NCI-H2029 (cell line): ENCODE data around the gene FAM200C.
A peak's percentile ranks its signal among the peaks of the same experiment; 100 is the strongest.
"Not testable (repeated sequence)": the region's sequence is repeated elsewhere in the genome, so short reads cannot be mapped to it uniquely, and the experiment has no call there.

ENCODE experiments used
- DNase-seq: peaks from one replicate; lab custom pipeline; 2025; lab: John Stamatoyannopoulos, UW

Gene FAM200C

DNA sequence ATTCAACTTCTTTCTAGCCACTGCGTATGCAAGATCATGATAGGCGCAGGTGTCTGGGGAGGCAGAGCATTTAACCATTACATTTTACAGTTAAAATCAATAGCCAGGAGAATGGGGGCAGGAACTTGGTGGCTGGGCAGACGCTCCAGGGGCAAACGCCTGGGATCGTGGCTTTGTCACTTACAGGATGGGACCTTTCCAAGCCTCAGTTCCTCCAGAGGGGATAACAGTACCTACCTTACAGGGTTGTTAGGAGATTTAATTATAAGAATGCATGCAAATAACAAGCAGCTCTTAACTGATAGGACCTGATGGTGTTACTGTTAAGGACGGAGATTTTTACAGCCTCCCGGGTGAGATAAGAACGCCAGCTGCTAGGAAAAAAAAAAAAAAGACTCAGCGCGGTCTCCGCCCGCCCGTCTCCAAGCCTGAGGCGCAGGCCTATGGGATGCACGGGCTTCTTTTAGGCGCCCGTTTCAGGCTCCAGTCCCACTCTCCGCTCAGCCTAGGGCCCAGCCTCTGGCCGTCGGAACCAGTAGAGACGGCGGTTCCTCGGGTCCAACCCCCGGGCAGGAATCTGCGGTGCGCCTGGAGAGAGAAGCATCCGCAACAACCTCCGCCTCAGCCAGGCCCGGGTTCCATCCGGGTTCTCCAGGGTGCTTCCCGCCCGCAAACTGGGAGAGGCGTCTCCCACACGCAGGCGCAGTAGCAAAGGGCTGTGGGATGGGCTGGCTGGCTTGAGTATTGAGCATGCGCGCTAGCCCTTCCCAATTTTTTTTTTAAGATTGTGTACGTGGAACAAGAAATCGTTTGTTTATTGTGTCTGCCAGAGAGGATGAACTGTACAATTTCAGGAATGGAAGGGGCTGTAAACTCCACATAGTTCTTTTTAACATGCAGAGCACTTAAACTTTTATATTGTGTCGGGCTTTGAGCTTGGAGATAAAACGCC is at the start of gene FAM200C:
Gene FAM200C (minus strand): TSS at position 653 of the 952 bp plus-strand sequence. CDS start 4,564 bp downstream, outside the sequence.
- peak; percentile 76 for DNase-seq

DNA sequence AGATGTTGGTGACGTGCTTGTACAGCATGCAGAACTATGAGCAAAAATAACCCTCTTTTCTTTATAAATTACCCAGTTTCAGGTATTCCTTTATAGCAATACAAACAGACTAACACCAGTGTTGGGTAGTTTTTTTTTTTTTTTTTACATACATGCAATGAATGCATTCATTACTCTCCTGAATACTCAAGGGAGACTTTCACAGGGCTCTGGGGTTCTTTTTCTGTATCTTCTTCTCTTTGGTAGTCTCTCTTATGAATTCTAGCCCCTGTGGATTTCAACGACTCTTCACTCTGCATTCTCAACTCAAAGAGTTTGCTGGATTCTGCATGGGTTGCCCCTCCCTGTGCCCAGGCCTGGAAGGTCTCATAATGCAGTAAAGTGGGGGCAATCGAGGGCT is 49.6 kb upstream of the FAM200C start:
- DNase-seq: no peak

GRCh38 chr5:160448886-160449285 is 49.0 kb upstream of the FAM200C start:
- DNase-seq: no peak

GRCh38 chr5:160445751-160446150 is 45.9 kb upstream of the FAM200C start:
- DNase-seq: no peak

DNA sequence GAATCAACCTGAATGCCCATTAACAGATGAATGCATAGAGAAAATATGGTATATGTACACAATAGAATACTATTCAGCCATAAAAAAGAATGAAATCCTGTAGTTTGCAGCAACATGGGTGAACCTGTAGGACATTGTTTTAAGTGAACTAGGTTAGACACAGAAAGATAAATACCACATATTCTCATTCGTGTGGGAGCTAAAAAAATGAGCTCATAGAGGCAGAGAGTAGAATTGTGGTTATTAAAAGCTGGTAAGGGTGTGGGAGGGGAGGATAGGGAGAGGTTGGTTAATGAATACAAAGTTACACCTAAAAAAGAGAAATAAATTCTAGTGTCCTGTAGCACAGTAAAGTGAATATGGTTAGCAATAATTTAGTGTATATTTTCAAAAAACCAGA is 45.3 kb upstream of the FAM200C start:
- DNase-seq: no peak

DNA sequence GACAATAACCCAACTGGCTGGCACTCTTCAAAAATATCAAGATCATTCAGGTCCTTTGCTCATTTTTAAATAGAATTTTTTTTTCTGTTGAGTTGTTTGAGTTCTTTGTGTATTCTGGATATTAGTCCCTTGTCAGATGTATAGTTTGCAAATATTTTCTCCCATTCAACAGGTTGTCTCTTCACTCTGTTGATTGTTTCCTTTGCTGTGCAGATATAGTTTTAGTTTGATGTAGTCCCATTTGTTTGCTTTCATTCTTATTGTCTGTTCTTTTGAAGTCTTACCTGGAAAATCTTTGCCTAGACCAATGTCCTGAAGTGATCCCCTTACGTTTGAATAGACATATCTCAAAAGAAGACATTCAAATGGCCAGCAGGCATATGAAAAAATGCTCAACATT is 44.6 kb upstream of the FAM200C start:
- no peak for DNase-seq

GRCh38 chr5:160442824-160443431 is 43.1 kb upstream of the FAM200C start:
- no peak for DNase-seq

DNA sequence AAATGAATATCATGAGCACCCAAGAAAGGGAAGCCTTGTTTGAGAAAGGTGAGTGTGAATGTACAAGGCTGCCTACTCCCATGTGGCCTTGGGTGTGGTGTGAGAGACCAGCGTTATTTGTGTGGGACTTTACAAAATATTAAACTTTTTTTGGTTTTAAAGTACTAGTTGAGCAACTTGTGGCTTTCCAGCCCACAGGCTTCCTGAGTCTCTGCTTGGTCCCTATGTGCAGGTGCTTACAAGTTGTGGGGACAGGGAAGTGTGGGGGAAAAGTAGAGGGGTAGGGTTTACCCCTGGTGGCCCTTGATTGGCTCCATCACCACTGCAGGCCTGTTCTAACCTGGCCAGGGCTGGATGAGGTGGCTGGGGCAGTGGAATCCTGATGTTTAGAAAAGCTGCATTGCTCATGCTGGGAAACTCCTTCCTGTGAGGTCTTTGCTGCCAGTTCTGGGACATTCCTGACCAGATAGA is 41.5 kb upstream of the FAM200C start:
- DNase-seq: no peak

- peak; percentile 57 for DNase-seq
Measured at GRCh38 chr5:160439205-160439600, 39.3 kb upstream of the FAM200C start.

GRCh38 chr5:160438316-160439204 is 38.7 kb upstream of the FAM200C start:
- DNase-seq: peak; percentile 34

DNA sequence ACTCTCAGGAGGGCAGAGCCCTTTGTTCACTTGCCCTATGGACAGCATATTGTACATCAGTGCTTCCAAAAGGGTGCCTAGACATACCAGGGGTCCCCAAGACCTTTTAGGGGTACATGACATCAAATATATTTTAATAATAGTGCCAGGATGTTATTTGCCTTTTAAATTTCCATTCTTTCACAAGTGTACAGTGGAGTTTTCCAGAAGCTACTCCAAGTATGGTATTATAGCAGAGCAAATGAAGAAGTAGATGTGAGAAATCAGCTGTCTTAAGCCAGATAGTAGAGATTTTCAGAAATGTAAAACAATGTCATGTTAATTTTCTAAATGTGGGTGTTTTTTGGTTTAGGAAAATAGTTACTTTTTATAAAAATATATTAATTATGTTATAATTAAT is 37.4 kb upstream of the FAM200C start:
- DNase-seq: no peak

GRCh38 chr5:160436661-160437060 is 36.8 kb upstream of the FAM200C start:
- not testable (repeated sequence) for DNase-seq

DNA sequence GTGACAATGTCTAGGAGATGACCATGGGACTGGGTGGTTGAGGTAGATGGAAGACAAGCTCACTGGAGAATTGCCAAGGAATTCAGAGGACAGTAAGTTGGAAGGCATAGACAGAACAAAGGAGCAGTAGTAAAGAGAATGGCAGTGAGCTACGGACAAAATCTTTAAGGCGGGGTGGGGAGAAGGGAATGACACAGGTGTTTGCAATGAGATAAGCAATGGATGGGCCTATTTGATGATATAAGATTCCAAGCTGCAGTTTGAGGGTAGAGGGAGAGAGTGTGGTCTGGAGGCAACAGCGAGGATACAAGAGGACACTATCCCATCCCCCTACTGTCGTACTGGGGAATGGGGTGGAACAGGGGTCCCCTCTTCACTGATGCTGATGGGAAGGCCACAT is 36.2 kb upstream of the FAM200C start:
- DNase-seq: no peak

DNA sequence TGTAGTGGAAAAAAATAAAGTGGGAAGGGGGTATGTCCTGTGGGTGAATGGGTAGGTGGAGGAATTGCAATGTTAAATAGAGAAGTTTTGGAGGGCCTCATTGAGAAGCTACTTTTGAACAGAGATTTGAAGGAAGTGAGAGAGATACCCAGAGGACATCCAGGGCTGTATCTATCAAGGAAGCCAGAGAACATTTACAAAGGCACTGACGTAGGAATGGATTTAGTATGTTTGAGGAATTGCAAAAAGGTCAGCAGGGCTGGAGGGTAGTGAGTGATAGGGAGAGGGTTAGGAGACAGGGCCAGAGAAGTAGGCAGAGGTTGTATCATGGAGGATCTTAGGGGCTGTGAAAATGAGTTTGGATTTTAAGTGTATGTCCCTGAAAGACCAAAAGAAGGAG is 35.7 kb upstream of the FAM200C start:
- no peak for DNase-seq

DNA sequence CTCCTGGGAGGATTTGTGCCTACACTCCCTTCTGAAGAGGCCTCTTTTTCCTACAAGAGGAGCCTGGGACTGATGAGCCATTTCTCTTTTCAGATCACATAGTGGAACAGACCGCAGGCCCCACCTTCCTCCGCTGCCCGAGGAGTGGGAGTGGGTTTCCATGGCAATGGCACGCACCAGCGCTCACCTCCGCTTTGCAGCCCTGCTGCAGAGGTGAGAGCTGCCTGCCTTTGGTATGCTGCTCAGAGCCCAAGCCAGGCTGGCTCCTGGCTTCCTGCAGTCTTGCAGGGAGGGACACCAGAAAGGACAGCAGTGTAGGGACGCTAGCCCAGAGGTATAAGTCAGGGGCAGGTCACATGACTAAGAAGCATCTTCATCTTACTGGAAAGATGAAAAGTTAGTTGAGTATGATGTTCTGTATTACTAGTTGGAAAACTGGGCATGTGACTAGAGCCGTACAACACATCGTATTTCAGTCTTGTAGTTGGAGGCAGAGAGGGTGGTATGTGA is 34.2 kb upstream of the FAM200C start:
- DNase-seq: peak; percentile 44

- DNase-seq: no peak
Measured at GRCh38 chr5:160432787-160433186, 32.9 kb upstream of the FAM200C start.

- no peak for DNase-seq
Measured at GRCh38 chr5:160432196-160432595, 32.3 kb upstream of the FAM200C start.

DNA sequence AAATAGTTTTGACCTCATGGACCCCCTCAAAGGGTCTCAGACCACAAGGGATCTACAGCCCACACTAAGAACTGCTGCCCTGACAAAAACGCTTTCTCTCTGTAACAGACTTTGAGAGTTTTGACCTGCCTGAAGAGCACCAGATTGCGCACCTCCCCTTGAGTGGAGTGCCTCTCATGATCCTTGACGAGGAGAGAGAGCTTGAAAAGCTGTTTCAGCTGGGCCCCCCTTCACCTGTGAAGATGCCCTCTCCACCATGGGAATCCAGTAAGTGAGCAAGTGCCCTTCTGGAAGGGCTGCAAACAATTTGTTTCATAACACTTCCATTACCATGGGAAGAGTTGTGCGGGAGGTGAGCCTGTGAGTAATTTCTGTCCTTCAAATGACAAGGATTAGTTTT is 27.8 kb upstream of the FAM200C start:
- DNase-seq: no peak

DNA sequence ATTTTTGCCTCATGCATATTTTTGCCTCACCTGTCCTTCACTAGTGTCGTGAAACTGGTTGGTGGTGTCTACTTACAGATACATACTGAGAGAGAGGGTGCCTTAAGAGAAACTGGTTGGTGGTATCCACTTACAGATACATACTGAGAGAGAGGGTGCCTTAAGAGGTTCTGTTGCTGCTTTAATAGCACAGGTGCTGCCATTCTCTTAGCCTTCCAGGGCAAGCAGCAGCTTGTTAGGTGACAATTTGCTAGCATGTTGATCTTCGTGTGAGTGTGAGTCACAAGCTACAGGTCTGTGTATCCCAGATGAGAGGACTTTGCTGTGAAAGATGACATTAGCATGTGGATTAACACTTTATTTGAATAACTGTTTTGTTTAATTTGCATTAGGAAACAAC is 23.2 kb upstream of the FAM200C start:
- DNase-seq: peak; percentile 31

GRCh38 chr5:160421625-160422258 is 21.9 kb upstream of the FAM200C start, which contains the start of gene PTTG1:
TSS of gene PTTG1 (plus strand) at chr5:160421855. CDS start at chr5:160422313, 458 bp downstream.
- DNase-seq: peak; percentile 89

GRCh38 chr5:160420331-160420610 is 20.4 kb upstream of the FAM200C start:
- no peak for DNase-seq
